Endothelial cell of umbilical vein (primary cell): ENCODE measurements around the gene ACIN1.

Experiments
- CTCF ChIP-seq, 2 donors: IDR thresholded peaks; 1 replicate in 1 of 2; 2 replicates in 1 of 2; pipeline ENCODE4 v1.5.1; 2011; ENCODE audit warnings: low read length in 2 of 2, mild to moderate bottlenecking in 2 of 2, moderate library complexity in 2 of 2, control low read depth in 1 of 2, inconsistent platforms in 1 of 2, low read depth in 1 of 2; ENCODE audit not compliant: insufficient read depth in 1 of 2; ENCODE audit errors: extremely low read depth in 1 of 2
- EZH2 ChIP-seq: IDR thresholded peaks from 2 replicates; pipeline ENCODE4 v1.6.1; 2012; ENCODE audit warnings: borderline replicate concordance, low read depth, mild to moderate bottlenecking, moderate library complexity, low read length, inconsistent platforms; ENCODE audit not compliant: severe bottlenecking
- GATA2 ChIP-seq: IDR thresholded peaks from 2 replicates; pipeline ENCODE4 v1.7.0; 2011; ENCODE audit warnings: low read depth, mild to moderate bottlenecking, moderate library complexity, mixed read lengths, low read length; ENCODE audit not compliant: insufficient read length, insufficient read depth
- JUN ChIP-seq: IDR thresholded peaks from 2 replicates; pipeline ENCODE4 v1.6.1; 2011; ENCODE audit warnings: borderline replicate concordance, low read depth; ENCODE audit not compliant: insufficient read length, insufficient read depth
- MAX ChIP-seq: IDR thresholded peaks from 2 replicates; pipeline ENCODE4 v1.6.1; 2011; ENCODE audit not compliant: insufficient read depth, insufficient read length
- MYC ChIP-seq: IDR thresholded peaks from one replicate; pipeline ENCODE4 v1.6.1; 2011; ENCODE audit warnings: mild to moderate bottlenecking, low read depth, low read length
- POLR2A ChIP-seq: IDR thresholded peaks from 2 replicates; pipeline ENCODE4 v1.6.1; 2012; ENCODE audit warnings: low read depth, mild to moderate bottlenecking, control low read depth, low read length
- POLR2AphosphoS5 ChIP-seq: IDR thresholded peaks from 2 replicates; pipeline ENCODE4 v1.6.1; 2012; ENCODE audit warnings: low read depth, mild to moderate bottlenecking, control low read depth, low read length, moderate library complexity; ENCODE audit not compliant: insufficient read depth

- TF ChIP-seq CTCF (IDR thresholded peaks at IDR 0.05; ENCODE audit: extremely low read depth in 1 of 2, insufficient read depth in 1 of 2, low read depth in 1 of 2, low read length in 2 of 2) (no peak), POLR2A (peak; percentile 89), MAX (no peak), EZH2 (no peak), GATA2 (no peak), POLR2AphosphoS5 (peak; percentile 82), JUN (no peak), MYC (no peak)
These were observed 60.2 kb downstream of the ACIN1 start, which contains the start of gene PSMB5 for GRCh38 chr14:23034498-23035302.
